B cell (primary cell): ENCODE data around the gene NOS1AP. TPM values are rescaled to one million over a fixed set of nuclear protein-coding genes. Genes with fewer than 3 reads are reported as not detected.

Experiments used
- ATAC-seq: fragments of 200-7000 bp; cut with Tn5 transposase; one replicate; pipeline ENCODE4 v1.10.0; 2021; ENCODE audit warnings: low read depth, mild to moderate bottlenecking, moderate number of reproducible peaks, moderate library complexity
- CTCF ChIA-PET: fragments of 350-600 bp; sonication (Branson Sonifier 250); formaldehyde crosslinking; loops from one replicate; lab custom pipeline; 2021; ENCODE audit warnings: antibody characterized with exemption, inconsistent platforms; lab: Charles Lee
- POLR2A ChIA-PET: fragments of 350-600 bp; sonication (Branson Sonifier 250); formaldehyde crosslinking; loops from one replicate; lab custom pipeline; 2021; ENCODE audit warnings: antibody characterized with exemption; lab: Charles Lee
- DNase-seq: peaks from one replicate; pipeline ENCODE4 v3.0.0; 2013
- H2AFZ ChIP-seq: 2 replicates; pipeline ENCODE4 v1.6.1; 2012; ENCODE audit warnings: mild to moderate bottlenecking, low read depth, low read length; ENCODE audit not compliant: insufficient read depth, poor library complexity, severe bottlenecking
- H3K27ac ChIP-seq, 2 donors: 1 replicate in 1 of 2; 2 replicates in 1 of 2; pipeline ENCODE4 v1.5.1; 2012 to 2013; ENCODE audit warnings: low read length in 2 of 2, mild to moderate bottlenecking in 2 of 2, moderate library complexity in 1 of 2
- H3K27me3 ChIP-seq, 4 experiments: fragments of 200-600 bp in 1 of 4; sonication (generic) in 1 of 4; replicated peaks in 1 of 4; 1 replicate in 2 of 4; 2 replicates in 2 of 4; pipeline versions ENCODE4 v1.6.1 to v1.7.0; 2013 to 2016; ENCODE audit warnings: low read length in 3 of 4, mild to moderate bottlenecking in 2 of 4, mixed read lengths in 1 of 4, moderate library complexity in 1 of 4; ENCODE audit not compliant: insufficient read depth in 4 of 4, control insufficient read depth in 3 of 4; ENCODE audit errors: control extremely low read depth in 1 of 4
- H3K36me3 ChIP-seq, 2 experiments: replicated peaks in 1 of 2; 1 replicate in 1 of 2; 2 replicates in 1 of 2; pipeline versions ENCODE4 v1.6.1 to v1.7.1; 2013; ENCODE audit warnings: low read length in 1 of 2; ENCODE audit not compliant: insufficient read depth in 2 of 2, control insufficient read depth in 1 of 2; ENCODE audit errors: control extremely low read depth in 1 of 2, extremely low read depth in 1 of 2
- H3K4me1 ChIP-seq, 2 donors: fragments of 200-600 bp in 1 of 2; sonication (generic) in 1 of 2; 1 replicate in 1 of 2; 2 replicates in 1 of 2; pipeline versions ENCODE4 v1.5.1 to v1.6.1; 2013 to 2017; ENCODE audit warnings: low read length in 2 of 2; ENCODE audit not compliant: control insufficient read depth in 2 of 2, insufficient read depth in 2 of 2
- H3K4me2 ChIP-seq: replicated peaks from 2 replicates; pipeline ENCODE3; 2012; ENCODE audit warnings: mild to moderate bottlenecking, low read depth, low read length; ENCODE audit not compliant: poor library complexity, severe bottlenecking
- H3K4me3 ChIP-seq, 5 experiments: fragments of 200-600 bp in 1 of 5; sonication (generic) in 1 of 5; 1 replicate in 3 of 5; 2 replicates in 2 of 5; pipeline versions ENCODE4 v1.5.1 to v1.7.0; 2011 to 2016; ENCODE audit warnings: low read length in 4 of 5, mild to moderate bottlenecking in 4 of 5, low read depth in 2 of 5, control low read depth in 1 of 5, moderate library complexity in 1 of 5; ENCODE audit not compliant: insufficient read depth in 1 of 5; ENCODE audit errors: control extremely low read depth in 1 of 5, extremely low read depth in 1 of 5
- H3K79me2 ChIP-seq: fragments of 200-600 bp; sonication (generic); one replicate; pipeline ENCODE4 v1.6.0; 2016; ENCODE audit warnings: low read length; ENCODE audit not compliant: control insufficient read depth, insufficient read depth
- H3K9ac ChIP-seq: fragments of 200-600 bp; sonication (generic); 2 replicates; pipeline ENCODE4 v1.6.1; 2017; ENCODE audit warnings: mild to moderate bottlenecking, low read length, moderate library complexity
- H3K9me3 ChIP-seq, 3 donors: one replicate each; pipeline versions ENCODE4 v1.6.1 to v1.7.1; 2013; ENCODE audit warnings: low read length in 2 of 3; ENCODE audit not compliant: control insufficient read depth in 2 of 3, insufficient read depth in 1 of 3; ENCODE audit errors: control extremely low read depth in 1 of 3
- H4K20me1 ChIP-seq: 2 replicates; pipeline ENCODE4 v1.6.0; 2012; ENCODE audit warnings: mild to moderate bottlenecking, low read length; ENCODE audit not compliant: insufficient read depth, control insufficient read depth, poor library complexity, severe bottlenecking
- H3K27ac Mint-ChIP-seq: one replicate; pipeline ENCODE4 v1.8.0; 2021; ENCODE audit warnings: mixed read lengths
- H3K27me3 Mint-ChIP-seq: one replicate; pipeline ENCODE4 v1.8.0; 2021; ENCODE audit warnings: mixed read lengths
- H3K4me1 Mint-ChIP-seq: one replicate; pipeline ENCODE4 v1.8.0; 2021; ENCODE audit warnings: mixed read lengths
- H3K4me3 Mint-ChIP-seq: one replicate; pipeline ENCODE4 v1.8.0; 2021; ENCODE audit warnings: mixed read lengths
- H3K9me3 Mint-ChIP-seq: one replicate; pipeline ENCODE4 v1.8.0; 2022; ENCODE audit warnings: mixed read lengths; ENCODE audit not compliant: insufficient read depth
- EZH2 ChIP-seq: IDR thresholded peaks from 2 replicates; pipeline ENCODE4 v1.6.1; 2012; ENCODE audit warnings: borderline replicate concordance, low read depth, mild to moderate bottlenecking, moderate library complexity, low read length; ENCODE audit not compliant: insufficient read depth, poor library complexity, severe bottlenecking
- WGBS: methylation state at CpG from one replicate; pipeline ENCODE4 v1.1.5; 2013; ENCODE audit warnings: missing lambda C conversion rate; ENCODE audit not compliant: insufficient coverage; 5-methylcytosine and 5-hydroxymethylcytosine counted together
- intact Hi-C: fragments of 100-400 bp; cut with micrococcal nuclease; formaldehyde crosslinking; loops from one replicate; pipeline ENCODE4 v1.10.0; 2022
- polyA plus RNA-seq: library from polyadenylated mRNA; depleted of rRNA; stranded (reverse); fragments of >200 nt; gene quantifications from 2 replicates; pipeline ENCODE4 v1.2.3, GENCODE V29; 2012
- total RNA-seq, 2 donors: library from RNA; stranded (reverse); fragments of 120-200 nt in 1 of 2; gene quantifications; 1 replicate in 1 of 2; 2 replicates in 1 of 2; pipeline versions ENCODE4 v1.2.3 to v1.2.4, GENCODE V29; 2013 to 2022
- TF ChIP-seq, protein P1 (sequence below): fragments of 200-600 bp; IDR thresholded peaks from one replicate; pipeline ENCODE4 v1.8.0; 2022; ENCODE audit warnings: antibody characterized with exemption, mild to moderate bottlenecking

NOS1AP gene
- total and polyA plus RNA-seq, 2 donors (not counting 1 experiment from before 2014, with no cell fraction given) = 0.32 TPM; not detected in 1

DNA sequence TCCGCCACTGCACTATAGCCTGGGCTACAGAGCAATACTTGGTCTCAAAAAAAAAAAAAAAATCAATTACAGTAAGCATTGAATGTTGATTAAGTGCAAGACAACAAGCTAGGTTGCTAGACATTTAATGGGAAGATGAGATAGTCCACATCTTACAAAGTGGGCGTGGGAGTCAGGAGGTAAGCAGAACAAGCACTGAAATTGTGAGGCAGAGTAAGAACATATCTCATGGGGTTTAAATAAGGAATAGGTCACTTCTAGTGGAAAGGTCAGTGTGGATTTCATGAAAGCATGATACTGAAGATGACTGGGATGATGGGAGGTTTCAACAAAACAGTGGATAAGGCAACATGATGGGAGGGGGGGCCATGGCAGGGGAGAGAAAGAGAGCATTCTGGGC, 44.0 kb upstream of the NOS1AP start:
- peaks cover 19% of the 10 kb centered on the region for H3K4me1 Mint-ChIP-seq
- Histone ChIP-seq H3K9me3 (no peaks in the 10 kb centered on the region), H3K27me3 (peaks cover 0 to 21% (median 18%) of the 10 kb centered on the region in 4 experiments), H3K9ac (no peak overlapping the region), H2AFZ (no peak overlapping the region), H3K4me1 (peaks cover 11 to 19% of the 10 kb centered on the region in 2 donors), H4K20me1 (no peaks in the 10 kb centered on the region), H3K4me3 (no peak overlapping the region), H3K79me2 (no peaks in the 10 kb centered on the region), H3K27ac (no peak overlapping the region), H3K4me2 (no peak overlapping the region), H3K36me3 (no peaks in the 10 kb centered on the region)
- DNase-seq = no peak
- intact Hi-C loops = no loop called here
- peaks cover 69% of the 10 kb centered on the region for H3K27me3 Mint-ChIP-seq
- 91% methylated on average over 1 of the region's 2 CpGs for WGBS
- H3K4me3 Mint-ChIP-seq = no peak overlapping the region
- ChIA-PET POLR2A (no interaction called here), CTCF (interaction anchor here (0.8 kb wide), 1 partner anchor 12 kb away, joined by 3 read pairs; no protein-coding TSS in a partner anchor)
- ATAC-seq = no peak
- no peak for TF ChIP-seq EZH2
- TF ChIP-seq, protein P1, sequence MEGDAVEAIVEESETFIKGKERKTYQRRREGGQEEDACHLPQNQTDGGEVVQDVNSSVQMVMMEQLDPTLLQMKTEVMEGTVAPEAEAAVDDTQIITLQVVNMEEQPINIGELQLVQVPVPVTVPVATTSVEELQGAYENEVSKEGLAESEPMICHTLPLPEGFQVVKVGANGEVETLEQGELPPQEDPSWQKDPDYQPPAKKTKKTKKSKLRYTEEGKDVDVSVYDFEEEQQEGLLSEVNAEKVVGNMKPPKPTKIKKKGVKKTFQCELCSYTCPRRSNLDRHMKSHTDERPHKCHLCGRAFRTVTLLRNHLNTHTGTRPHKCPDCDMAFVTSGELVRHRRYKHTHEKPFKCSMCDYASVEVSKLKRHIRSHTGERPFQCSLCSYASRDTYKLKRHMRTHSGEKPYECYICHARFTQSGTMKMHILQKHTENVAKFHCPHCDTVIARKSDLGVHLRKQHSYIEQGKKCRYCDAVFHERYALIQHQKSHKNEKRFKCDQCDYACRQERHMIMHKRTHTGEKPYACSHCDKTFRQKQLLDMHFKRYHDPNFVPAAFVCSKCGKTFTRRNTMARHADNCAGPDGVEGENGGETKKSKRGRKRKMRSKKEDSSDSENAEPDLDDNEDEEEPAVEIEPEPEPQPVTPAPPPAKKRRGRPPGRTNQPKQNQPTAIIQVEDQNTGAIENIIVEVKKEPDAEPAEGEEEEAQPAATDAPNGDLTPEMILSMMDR = no peak
- H3K27ac Mint-ChIP-seq = no peak overlapping the region
- no peaks in the 10 kb centered on the region for H3K9me3 Mint-ChIP-seq

- Histone ChIP-seq H3K27me3 (peaks cover 0 to 25% (median 19%) of the 10 kb centered on the region in 4 experiments), H4K20me1 (no peaks in the 10 kb centered on the region), H3K79me2 (no peaks in the 10 kb centered on the region), H3K36me3 (no peaks in the 10 kb centered on the region), H3K4me1 (peaks cover 11 to 19% of the 10 kb centered on the region in 2 donors), H3K27ac (no peak overlapping the region), H3K4me3 (no peak overlapping the region), H2AFZ (no peak overlapping the region), H3K9me3 (no peaks in the 10 kb centered on the region), H3K4me2 (no peak overlapping the region), H3K9ac (no peak overlapping the region)
- Mint-ChIP-seq H3K27ac (no peak overlapping the region), H3K4me3 (no peak overlapping the region), H3K27me3 (peaks cover 68% of the 10 kb centered on the region), H3K9me3 (no peaks in the 10 kb centered on the region), H3K4me1 (peaks cover 19% of the 10 kb centered on the region)
- TF ChIP-seq EZH2 = no peak
- TF ChIP-seq, protein P1 = no peak
- DNase-seq = no peak
- ChIA-PET CTCF (interaction anchor here (1.1 kb wide), 1 partner anchor 10 kb away, joined by 4 read pairs; no protein-coding TSS in a partner anchor), POLR2A (no interaction called here)
- no peak for ATAC-seq
- intact Hi-C loops = no loop called here
- 93% methylated on average over 1 of the region's 2 CpGs for WGBS
Measured at GRCh38 chr1:162026881-162027280, 42.6 kb upstream of the NOS1AP start.
